HG03175 (cell line): ENCODE results near the gene JARID2.
"Not testable (repeated sequence)": the region's sequence is repeated elsewhere in the genome, so short reads cannot be mapped to it uniquely, and the experiment has no call there.

ENCODE experiments used
- ATAC-seq: cut with Tn5 transposase; IDR thresholded peaks from one replicate; pipeline ENCODE4 v1.9.1; 2021; ENCODE audit warnings: mild to moderate bottlenecking, moderate library complexity; ENCODE audit not compliant: unreplicated experiment

Gene JARID2

GRCh38 chr6:15411766-15412165 lies 165.9 kb downstream of the JARID2 start:
- no peak for ATAC-seq

- ATAC-seq, result no peak
Measured at GRCh38 chr6:15412767-15413166, 166.9 kb downstream of the JARID2 start.

- ATAC-seq, result no peak
Measured at GRCh38 chr6:15413466-15414234, 167.8 kb downstream of the JARID2 start.

GRCh38 chr6:15414235-15414612 lies 168.4 kb downstream of the JARID2 start:
- ATAC-seq, result no peak

- not testable (repeated sequence) for ATAC-seq
Measured at GRCh38 chr6:15415622-15416021, 169.8 kb downstream of the JARID2 start.

GRCh38 chr6:15416932-15417509 lies 171.2 kb downstream of the JARID2 start:
- no peak for ATAC-seq

- ATAC-seq, result no peak
Measured at GRCh38 chr6:15417811-15418210, 171.9 kb downstream of the JARID2 start.

GRCh38 chr6:15419493-15419892 lies 173.6 kb downstream of the JARID2 start:
- no peak for ATAC-seq

- ATAC-seq, result peak; percentile 87
Measured at GRCh38 chr6:15420959-15421438, 175.1 kb downstream of the JARID2 start.

GRCh38 chr6:15421945-15422733 lies 176.3 kb downstream of the JARID2 start:
- ATAC-seq, result peak; percentile 45

- no peak for ATAC-seq
Measured at GRCh38 chr6:15423286-15423993, 177.6 kb downstream of the JARID2 start.

- no peak for ATAC-seq
Measured at GRCh38 chr6:15425947-15426346, 180.1 kb downstream of the JARID2 start.

- no peak for ATAC-seq
Measured at GRCh38 chr6:15426395-15426794, 180.5 kb downstream of the JARID2 start.

GRCh38 chr6:15426901-15427300 lies 181.0 kb downstream of the JARID2 start:
- ATAC-seq, result no peak

- no peak for ATAC-seq
Measured at GRCh38 chr6:15427331-15428070, 181.6 kb downstream of the JARID2 start.

- no peak for ATAC-seq
Measured at GRCh38 chr6:15429141-15430110, 183.6 kb downstream of the JARID2 start.

GRCh38 chr6:15430186-15430585 lies 184.3 kb downstream of the JARID2 start:
- ATAC-seq, result no peak

GRCh38 chr6:15430931-15431405 lies 185.1 kb downstream of the JARID2 start:
- no peak for ATAC-seq
